Fibroblast of lung (primary cell): ENCODE measurements around the gene GARIN1A.

Experiments used
- CTCF ChIP-seq, 2 donors: IDR thresholded peaks in 1 of 2; conservative IDR thresholded peaks in 1 of 2; 1 replicate in 1 of 2; 2 replicates in 1 of 2; pipeline ENCODE4 v1.5.1; 2011 to 2012; ENCODE audit warnings: low read length in 2 of 2, control low read depth in 1 of 2, inconsistent platforms in 1 of 2, low read depth in 1 of 2, mild to moderate bottlenecking in 1 of 2
- EZH2 ChIP-seq: IDR thresholded peaks from 2 replicates; pipeline ENCODE4 v1.5.1; 2012; ENCODE audit warnings: low read length, control low read depth, mild to moderate bottlenecking; ENCODE audit errors: missing control alignments

GRCh38 chr7:128671992-128672391 is at the start of gene GARIN1A:
- TF ChIP-seq CTCF (conservative IDR thresholded peaks at IDR 0.05 in 1 of 2, IDR thresholded peaks at IDR 0.05 in 1 of 2; ENCODE audit: low read depth in 1 of 2, low read length in 2 of 2), result no peak
- no peak for TF ChIP-seq EZH2
